GM23338 (cell line): ENCODE measurements around the gene SPATA31D1.

Experiments
- CREB1 ChIP-seq: fragments of 250-450 bp; sonication (Bioruptor Pico); IDR thresholded peaks from 2 replicates; pipeline ENCODE4 v1.5.0; 2020; ENCODE audit warnings: low read depth, mild to moderate bottlenecking, moderate library complexity
- EZH2 ChIP-seq: fragments of 200-600 bp; sonication (generic); IDR thresholded peaks from one replicate; pipeline ENCODE4 v1.8.0; 2017; ENCODE audit warnings: antibody characterized with exemption, mild to moderate bottlenecking, low read depth; ENCODE audit not compliant: unreplicated experiment
- EZH2phosphoT487 ChIP-seq: fragments of 200-600 bp; sonication (generic); IDR thresholded peaks from one replicate; pipeline ENCODE4 v1.8.1; 2018; ENCODE audit warnings: antibody characterized with exemption; ENCODE audit not compliant: unreplicated experiment
- POLR2AphosphoS5 ChIP-seq: IDR thresholded peaks from 2 replicates; pipeline ENCODE4 v1.6.1; 2016; ENCODE audit warnings: antibody characterized with exemption, low read depth
- REST ChIP-seq: IDR thresholded peaks from one replicate; pipeline ENCODE4 v1.6.1; 2018; ENCODE audit warnings: antibody characterized with exemption; ENCODE audit not compliant: unreplicated experiment
- TF ChIP-seq, protein P1 (sequence below), 2 experiments: fragments of 200-600 bp in 1 of 2; sonication (generic) in 1 of 2; conservative IDR thresholded peaks; 2 replicates each; pipeline versions ENCODE4 v1.5.1 to v1.6.1; 2016 to 2017; ENCODE audit warnings: antibody characterized with exemption in 2 of 2, low read depth in 2 of 2, mild to moderate bottlenecking in 2 of 2, moderate library complexity in 1 of 2

DNA sequence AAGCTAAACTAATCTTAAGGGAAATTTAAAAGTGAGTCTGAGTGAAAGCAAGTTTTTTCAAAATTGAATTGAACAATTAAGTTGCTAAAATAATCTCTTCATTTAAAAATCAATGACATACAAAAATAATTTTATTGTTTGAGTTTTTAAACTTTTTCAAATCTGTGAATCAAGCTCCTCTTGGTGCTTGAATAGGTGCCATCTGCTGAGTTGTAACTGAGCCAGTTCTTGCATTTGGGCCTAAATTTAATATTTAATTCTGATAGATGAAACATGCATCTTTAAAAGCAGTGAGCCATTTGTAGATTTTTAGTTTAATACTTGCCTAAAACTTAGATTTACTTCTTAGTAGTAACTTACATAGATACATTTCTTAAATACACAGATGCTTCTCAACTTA, 31.8 kb downstream of the SPATA31D1 start:
- TF ChIP-seq CREB1 (CRISPR knock-in tag) = no peak
- TF ChIP-seq, protein P1, sequence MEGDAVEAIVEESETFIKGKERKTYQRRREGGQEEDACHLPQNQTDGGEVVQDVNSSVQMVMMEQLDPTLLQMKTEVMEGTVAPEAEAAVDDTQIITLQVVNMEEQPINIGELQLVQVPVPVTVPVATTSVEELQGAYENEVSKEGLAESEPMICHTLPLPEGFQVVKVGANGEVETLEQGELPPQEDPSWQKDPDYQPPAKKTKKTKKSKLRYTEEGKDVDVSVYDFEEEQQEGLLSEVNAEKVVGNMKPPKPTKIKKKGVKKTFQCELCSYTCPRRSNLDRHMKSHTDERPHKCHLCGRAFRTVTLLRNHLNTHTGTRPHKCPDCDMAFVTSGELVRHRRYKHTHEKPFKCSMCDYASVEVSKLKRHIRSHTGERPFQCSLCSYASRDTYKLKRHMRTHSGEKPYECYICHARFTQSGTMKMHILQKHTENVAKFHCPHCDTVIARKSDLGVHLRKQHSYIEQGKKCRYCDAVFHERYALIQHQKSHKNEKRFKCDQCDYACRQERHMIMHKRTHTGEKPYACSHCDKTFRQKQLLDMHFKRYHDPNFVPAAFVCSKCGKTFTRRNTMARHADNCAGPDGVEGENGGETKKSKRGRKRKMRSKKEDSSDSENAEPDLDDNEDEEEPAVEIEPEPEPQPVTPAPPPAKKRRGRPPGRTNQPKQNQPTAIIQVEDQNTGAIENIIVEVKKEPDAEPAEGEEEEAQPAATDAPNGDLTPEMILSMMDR (conservative IDR thresholded peaks at IDR 0.05; ENCODE audit: low read depth in 2 of 2) = no peak
- no peak for TF ChIP-seq EZH2phosphoT487
- TF ChIP-seq EZH2 = no peak
- no peak for TF ChIP-seq REST
- TF ChIP-seq POLR2AphosphoS5 = no peak
